ENCODE measurements around the gene HSPA12A.

HSPA12A gene

DNA sequence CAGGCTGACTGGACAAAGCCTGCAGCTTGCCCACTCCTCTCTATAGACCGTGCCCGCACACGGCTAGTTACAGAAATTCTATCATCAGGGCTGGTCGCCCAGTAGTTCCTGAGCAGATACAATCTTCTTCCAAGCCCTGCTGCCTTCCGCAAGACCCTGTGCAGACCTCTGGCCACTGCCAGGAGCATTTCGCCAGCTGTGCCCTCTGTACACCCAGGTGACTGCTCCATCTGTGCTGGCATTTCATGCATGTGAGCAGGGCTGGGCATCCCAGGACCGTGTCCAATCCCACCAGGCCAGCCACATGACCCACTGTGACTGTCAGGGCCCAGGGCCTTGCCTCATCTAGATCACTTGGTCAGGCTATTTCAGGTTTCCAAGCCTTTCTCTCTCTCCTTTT is 36.9 kb downstream of the HSPA12A start:
- no peaks in the 10 kb centered on the region for H3F3A ChIP-seq (ENCODE audit: control insufficient read depth, insufficient read depth)
- no peaks in the 10 kb centered on the region for H3K27me3 ChIP-seq (ENCODE audit: control insufficient read depth, low read length)
- H3K9me3 ChIP-seq (ENCODE audit: control insufficient read depth, insufficient read depth, low read length): no peaks in the 10 kb centered on the region
- H4K20me1 ChIP-seq (ENCODE audit: control insufficient read depth, insufficient read depth, low read depth, low read length): no peaks in the 10 kb centered on the region
- H3K4me1 ChIP-seq (ENCODE audit: control insufficient read depth, low read length): no peaks in the 10 kb centered on the region
- H3K79me2 ChIP-seq (ENCODE audit: control insufficient read depth, low read length): no peaks in the 10 kb centered on the region
- H3K27ac ChIP-seq (ENCODE audit: low read depth, low read length): no peak overlapping the region
- no peak overlapping the region for H3K4me2 ChIP-seq (ENCODE audit: low read length)
- no peaks in the 10 kb centered on the region for H3K9me2 ChIP-seq (replicated peaks; ENCODE audit: control insufficient read depth, low read length)
- H3K4me3 ChIP-seq (ENCODE audit: low read length): no peak overlapping the region
- H3K36me3 ChIP-seq (ENCODE audit: control insufficient read depth, low read length): no peaks in the 10 kb centered on the region
- TF ChIP-seq, protein P1, sequence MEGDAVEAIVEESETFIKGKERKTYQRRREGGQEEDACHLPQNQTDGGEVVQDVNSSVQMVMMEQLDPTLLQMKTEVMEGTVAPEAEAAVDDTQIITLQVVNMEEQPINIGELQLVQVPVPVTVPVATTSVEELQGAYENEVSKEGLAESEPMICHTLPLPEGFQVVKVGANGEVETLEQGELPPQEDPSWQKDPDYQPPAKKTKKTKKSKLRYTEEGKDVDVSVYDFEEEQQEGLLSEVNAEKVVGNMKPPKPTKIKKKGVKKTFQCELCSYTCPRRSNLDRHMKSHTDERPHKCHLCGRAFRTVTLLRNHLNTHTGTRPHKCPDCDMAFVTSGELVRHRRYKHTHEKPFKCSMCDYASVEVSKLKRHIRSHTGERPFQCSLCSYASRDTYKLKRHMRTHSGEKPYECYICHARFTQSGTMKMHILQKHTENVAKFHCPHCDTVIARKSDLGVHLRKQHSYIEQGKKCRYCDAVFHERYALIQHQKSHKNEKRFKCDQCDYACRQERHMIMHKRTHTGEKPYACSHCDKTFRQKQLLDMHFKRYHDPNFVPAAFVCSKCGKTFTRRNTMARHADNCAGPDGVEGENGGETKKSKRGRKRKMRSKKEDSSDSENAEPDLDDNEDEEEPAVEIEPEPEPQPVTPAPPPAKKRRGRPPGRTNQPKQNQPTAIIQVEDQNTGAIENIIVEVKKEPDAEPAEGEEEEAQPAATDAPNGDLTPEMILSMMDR (IDR thresholded peaks at IDR 0.05; ENCODE audit: low read depth, low read length, poor library complexity, severe bottlenecking): no peak
- no peak for TF ChIP-seq EZH2phosphoT487 (IDR thresholded peaks at IDR 0.05; ENCODE audit: borderline replicate concordance, low read length)

DNA sequence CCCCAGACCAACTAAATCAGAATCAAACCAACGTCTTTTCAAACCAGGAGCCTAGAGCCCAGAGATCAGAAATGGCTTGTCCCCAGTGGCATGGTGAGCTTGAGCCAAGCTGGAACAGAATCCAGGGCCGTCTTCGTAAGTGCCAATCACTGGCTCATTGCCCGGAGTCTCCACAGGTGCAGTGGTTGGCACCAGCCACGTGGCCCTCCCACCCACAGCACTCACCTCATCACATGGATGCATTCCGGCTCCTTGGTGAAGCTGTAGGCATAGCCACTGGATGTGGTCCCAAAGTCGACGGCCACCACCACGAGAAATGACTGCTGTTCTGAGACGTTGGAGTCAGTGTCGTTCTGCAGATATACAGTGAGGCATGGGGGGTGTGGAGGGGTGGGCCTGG is 37.4 kb downstream of the HSPA12A start:
- Histone ChIP-seq H3K4me2 (ENCODE audit: low read length) (no peak overlapping the region), H3K9me3 (ENCODE audit: control insufficient read depth, insufficient read depth, low read length) (no peaks in the 10 kb centered on the region), H3K9me2 (replicated peaks; ENCODE audit: control insufficient read depth, low read length) (no peaks in the 10 kb centered on the region), H3K36me3 (ENCODE audit: control insufficient read depth, low read length) (no peaks in the 10 kb centered on the region), H3F3A (ENCODE audit: control insufficient read depth, insufficient read depth) (no peaks in the 10 kb centered on the region), H3K4me1 (ENCODE audit: control insufficient read depth, low read length) (no peaks in the 10 kb centered on the region), H3K27me3 (ENCODE audit: control insufficient read depth, low read length) (no peaks in the 10 kb centered on the region), H3K4me3 (ENCODE audit: low read length) (no peak overlapping the region), H3K27ac (ENCODE audit: low read depth, low read length) (no peak overlapping the region), H4K20me1 (ENCODE audit: control insufficient read depth, insufficient read depth, low read depth, low read length) (no peaks in the 10 kb centered on the region), H3K79me2 (ENCODE audit: control insufficient read depth, low read length) (no peaks in the 10 kb centered on the region)
- TF ChIP-seq, protein P1 (IDR thresholded peaks at IDR 0.05; ENCODE audit: low read depth, low read length, poor library complexity, severe bottlenecking): no peak
- TF ChIP-seq EZH2phosphoT487 (IDR thresholded peaks at IDR 0.05; ENCODE audit: borderline replicate concordance, low read length): no peak

DNA sequence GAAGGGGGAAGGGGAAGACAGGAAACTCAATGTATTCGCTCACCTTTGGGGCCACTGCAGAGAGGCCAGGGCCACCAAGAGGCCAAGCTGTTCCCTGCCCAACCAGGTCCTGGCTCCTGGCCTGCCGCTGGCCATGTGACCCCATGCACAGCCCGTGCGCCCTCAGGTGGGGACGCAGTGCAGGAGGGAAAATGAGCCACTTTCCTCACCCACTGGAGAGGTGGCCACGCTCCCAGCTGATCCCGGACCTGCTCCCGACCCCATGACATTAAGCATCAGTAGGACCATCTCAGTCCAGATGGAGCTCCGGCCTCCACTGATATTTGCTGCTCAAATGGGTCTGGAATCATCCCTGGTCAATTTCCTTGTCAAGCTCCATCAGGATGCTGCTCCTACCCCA is 40.2 kb downstream of the HSPA12A start:
- no peak overlapping the region for H3K27ac ChIP-seq (ENCODE audit: low read depth, low read length)
- H3K27me3 ChIP-seq (ENCODE audit: control insufficient read depth, low read length): no peaks in the 10 kb centered on the region
- H4K20me1 ChIP-seq (ENCODE audit: control insufficient read depth, insufficient read depth, low read depth, low read length): no peaks in the 10 kb centered on the region
- no peaks in the 10 kb centered on the region for H3K9me2 ChIP-seq (replicated peaks; ENCODE audit: control insufficient read depth, low read length)
- no peaks in the 10 kb centered on the region for H3K4me1 ChIP-seq (ENCODE audit: control insufficient read depth, low read length)
- H3K79me2 ChIP-seq (ENCODE audit: control insufficient read depth, low read length): no peaks in the 10 kb centered on the region
- H3F3A ChIP-seq (ENCODE audit: control insufficient read depth, insufficient read depth): no peaks in the 10 kb centered on the region
- no peaks in the 10 kb centered on the region for H3K9me3 ChIP-seq (ENCODE audit: control insufficient read depth, insufficient read depth, low read length)
- no peak overlapping the region for H3K4me2 ChIP-seq (ENCODE audit: low read length)
- H3K36me3 ChIP-seq (ENCODE audit: control insufficient read depth, low read length): no peaks in the 10 kb centered on the region
- no peak overlapping the region for H3K4me3 ChIP-seq (ENCODE audit: low read length)
- no peak for TF ChIP-seq EZH2phosphoT487 (IDR thresholded peaks at IDR 0.05; ENCODE audit: borderline replicate concordance, low read length)
- TF ChIP-seq, protein P1 (IDR thresholded peaks at IDR 0.05; ENCODE audit: low read depth, low read length, poor library complexity, severe bottlenecking): no peak

All from DOHH2 (cell line).